ENCODE results near the gene CDH4.
"Not testable (repeated sequence)": the region's sequence is repeated elsewhere in the genome, so short reads cannot be mapped to it uniquely, and the experiment has no call there.

CDH4 gene

DNA sequence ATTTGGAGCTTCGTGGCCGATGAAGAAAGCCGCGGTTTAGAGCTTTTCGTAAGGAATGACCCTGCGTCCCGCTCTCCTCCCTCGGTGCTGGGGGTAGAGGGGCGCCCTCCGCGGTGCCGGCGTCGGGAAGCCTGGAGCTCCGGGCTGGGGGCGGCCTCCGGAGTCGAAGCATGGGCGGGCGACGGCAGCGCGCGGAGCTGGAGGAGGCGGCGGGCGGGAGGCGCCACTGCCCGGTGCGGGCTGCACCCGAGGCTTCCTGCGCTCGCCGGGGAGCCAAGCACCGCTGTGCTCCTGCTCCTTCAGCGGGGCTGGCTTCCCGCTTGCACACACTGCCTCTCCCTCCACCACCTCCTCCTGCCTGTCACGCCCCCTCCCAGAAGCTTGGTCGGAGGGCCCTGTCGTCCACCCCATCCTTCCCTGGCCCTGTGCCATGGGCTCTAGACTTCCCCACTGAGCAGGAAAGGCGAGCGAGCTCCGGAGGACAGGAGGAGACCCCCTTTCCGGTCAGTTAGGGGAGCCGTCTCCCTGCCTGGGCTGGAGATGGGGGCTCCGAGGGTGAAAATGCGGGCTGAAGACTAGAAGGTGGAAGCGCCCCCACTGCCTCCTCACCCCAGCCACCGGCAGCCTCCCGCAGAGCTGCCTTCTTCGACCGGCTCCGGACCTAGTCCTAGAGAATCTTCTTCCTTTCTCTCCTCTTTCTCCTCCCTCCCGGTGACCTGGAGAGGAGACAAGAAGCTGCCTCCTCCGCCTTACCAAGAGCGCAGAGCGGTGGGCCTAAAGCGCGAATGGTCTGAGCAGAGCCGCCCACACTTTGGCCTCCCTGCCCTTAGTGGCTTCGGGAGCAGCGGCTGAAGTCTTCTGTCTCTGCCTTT is 1.8 kb downstream of the CDH4 start:
- DNase-seq, result no peak

DNA sequence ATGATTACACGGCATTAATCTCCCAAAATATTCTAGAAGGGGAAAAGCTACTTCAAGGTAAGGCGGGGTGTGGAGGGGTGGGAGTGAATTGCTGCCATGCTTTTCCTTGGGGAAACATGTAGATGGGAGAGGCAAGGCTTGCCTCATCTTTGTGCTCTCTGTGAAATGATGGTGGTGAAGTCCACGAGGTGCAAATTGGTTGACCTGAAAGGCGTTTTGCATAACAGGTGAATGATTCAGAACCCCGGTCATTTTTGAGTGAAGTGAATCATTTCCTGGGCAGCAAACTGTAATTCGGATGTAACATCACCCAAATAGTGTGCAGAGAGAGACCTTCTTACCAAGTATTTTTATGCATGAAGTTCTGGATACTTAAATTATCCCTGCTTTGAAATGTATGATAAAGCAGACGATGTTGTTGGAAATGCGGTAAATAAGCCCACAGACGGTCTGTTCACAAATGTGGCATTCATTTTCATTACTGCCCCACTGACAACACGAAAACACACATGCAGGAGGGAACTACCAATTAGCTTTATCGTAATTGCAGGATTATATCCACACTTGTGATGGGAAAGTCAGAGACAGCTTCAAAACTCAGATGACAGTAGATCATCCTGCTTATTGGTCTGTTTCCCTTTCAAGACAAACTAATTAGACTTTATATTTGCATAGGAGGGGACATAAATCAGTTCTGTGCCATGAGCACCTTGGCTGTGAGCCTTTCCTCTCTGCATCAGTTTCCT is 3.0 kb downstream of the CDH4 start:
- no peak for DNase-seq

DNA sequence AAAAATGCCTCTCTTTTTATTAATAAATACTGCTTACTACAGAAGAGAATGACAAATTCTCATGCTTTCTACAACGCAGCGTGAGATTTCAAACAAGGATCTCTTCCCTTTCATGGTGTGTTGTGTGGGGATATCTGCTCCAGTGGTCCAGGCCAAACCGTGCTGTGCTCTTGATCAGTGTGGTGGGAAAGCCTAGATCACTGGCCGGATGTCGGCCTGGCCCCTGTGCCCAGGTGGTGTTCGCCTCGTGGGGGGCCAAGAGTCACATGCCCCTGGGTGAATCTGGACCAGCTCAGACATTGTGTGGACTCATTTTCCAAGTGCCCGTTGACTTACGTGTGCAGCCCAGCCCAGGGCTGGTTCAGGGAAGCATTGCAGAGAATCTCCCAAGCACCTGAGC is 4.3 kb downstream of the CDH4 start:
- no peak for DNase-seq

DNA sequence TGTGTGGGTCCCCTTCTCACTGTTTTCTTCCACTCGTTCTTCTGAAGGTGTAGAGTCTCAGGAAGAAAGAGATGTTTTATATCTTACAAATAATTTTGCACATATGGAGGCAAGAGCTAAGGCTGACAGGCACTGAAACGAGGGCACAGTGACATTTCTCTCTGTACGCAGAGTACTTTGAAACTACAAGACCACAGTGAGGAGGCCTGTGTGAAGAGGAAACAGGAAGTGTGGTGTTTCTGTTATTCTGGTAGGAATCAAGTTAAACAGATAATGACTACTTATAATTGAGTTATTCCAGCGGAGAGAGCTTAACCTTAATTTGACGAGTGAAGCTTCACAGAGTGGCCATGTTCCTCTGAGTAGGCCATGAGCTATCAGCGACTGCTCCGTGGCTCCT is 4.8 kb downstream of the CDH4 start:
- DNase-seq, result no peak

DNA sequence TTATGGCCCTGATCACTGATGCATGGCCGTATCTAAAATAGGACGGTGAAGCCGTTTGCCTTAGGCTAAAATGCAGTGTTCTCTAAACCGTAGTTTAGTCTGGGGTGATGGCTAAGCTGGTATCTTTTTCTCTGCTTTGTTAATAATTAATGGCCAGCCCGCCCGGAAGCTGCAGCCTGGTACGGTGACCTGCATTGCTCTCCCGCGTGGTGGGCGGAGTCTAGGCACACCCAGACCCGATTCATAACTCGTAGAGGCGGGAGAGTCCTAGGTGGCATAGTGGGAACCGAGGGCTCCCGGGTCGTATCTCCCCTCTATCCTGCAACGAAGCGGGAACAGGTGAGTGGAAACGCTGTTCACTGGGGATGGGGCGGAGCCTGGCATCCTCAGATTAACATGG is 5.5 kb downstream of the CDH4 start:
- no peak for DNase-seq

DNA sequence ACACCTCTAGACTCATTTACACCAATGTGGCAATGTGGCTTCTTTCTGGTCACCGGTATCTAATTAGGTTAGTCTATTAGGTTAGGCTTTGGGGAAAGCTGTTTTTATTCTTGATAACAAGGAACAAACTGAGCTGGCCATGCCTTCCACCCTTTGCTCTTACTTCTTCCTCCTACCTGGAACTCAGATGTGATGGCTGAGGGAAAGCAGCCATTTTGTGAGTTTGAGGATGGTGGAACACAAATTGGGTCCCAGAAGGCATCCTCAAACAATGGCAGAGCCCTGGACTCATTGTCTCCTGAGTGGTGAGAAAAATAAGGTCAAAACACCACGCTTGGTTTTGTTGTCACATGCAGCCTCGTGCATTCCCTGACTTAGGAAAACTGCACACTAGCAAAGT is 7.7 kb downstream of the CDH4 start:
- DNase-seq, result no peak

DNA sequence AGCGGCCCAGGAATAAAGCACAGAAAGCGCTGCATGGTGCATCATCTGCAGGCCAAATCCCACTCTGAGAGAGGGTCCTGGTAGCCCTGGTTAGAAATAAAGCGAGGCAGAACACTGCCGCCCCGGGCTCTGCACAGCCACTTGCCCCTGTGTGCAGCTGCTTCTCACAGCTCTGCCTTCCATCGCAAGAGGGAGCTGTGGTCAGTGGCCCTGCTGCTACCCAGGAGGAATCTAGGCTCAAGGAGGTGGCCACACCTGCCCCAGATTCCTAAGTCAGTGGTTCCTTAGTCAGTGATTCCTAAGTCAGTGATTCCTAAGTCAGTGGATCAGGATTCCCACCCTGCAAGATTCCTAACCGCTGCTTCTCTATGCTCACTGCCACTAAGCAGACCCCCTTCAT is 8.8 kb downstream of the CDH4 start:
- DNase-seq, result no peak

DNA sequence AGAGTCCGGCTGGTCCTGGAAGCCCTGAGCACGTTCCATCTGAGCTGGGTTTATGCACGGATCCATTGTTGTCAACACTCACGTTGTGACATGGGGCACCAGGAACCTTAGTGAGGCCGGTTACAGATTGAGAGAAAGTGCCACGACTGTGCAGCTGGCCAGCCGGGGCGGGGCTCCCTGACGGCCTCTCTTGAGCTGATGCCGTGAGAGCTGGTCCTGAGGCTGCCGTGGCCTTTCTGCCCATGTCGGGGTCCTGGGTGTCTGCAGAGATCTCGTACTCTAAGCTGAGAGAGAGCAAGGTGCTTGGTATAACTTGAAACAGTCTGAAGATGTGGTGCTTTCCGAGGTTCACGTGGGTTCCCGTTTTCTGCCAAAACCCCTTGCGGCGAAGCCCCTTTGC is 10.0 kb downstream of the CDH4 start:
- no peak for DNase-seq

DNA sequence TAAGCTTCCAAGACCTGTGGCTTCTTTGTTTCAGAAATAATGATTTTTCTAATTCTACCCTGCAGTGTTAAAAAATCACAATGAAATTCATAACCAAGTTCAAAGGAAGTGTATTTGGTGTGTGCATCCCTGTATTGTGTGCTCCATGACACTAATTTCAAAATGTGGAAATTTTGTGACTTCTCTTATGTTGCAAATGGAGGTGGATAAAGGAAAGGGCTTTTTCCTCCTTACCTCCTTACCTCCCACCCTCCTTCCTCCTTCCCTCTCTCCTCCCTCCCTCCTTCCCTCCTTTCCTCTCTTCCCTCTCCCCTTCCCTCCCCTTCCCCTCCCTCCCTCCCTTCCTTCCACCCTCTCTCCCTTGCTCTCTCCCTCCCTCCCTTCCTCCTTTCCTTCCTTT is 10.5 kb downstream of the CDH4 start:
- DNase-seq, result no peak

DNA sequence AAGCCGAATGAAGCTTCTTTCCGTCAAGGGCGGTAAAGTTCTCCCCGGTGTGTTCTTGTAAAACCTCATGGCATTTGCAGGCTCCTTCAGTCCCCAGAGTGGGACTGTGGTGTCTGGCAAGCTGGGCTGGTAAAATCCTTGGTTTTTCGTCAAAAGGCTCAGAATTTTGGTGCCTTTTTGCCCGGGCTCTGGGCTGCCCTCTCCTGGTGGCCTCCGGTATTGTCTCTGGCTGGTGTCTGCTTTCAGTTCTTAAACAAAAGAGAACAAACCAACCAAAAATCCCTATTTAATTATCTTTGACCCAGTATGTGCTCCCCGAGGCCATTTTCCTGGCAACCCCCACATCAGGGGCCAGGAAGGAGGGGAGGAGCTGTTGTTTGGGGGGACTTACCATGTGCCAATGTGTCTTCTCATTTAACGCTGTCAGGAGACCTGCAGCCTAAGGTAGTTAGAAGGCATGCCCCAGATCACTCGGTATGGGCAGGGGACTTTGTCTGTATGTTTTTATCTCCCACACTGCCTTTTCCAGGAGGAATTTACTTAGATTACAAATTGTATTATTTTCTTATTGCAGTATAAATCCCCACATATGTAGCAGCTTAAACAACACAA is 11.1 kb downstream of the CDH4 start:
- DNase-seq, result no peak

DNA sequence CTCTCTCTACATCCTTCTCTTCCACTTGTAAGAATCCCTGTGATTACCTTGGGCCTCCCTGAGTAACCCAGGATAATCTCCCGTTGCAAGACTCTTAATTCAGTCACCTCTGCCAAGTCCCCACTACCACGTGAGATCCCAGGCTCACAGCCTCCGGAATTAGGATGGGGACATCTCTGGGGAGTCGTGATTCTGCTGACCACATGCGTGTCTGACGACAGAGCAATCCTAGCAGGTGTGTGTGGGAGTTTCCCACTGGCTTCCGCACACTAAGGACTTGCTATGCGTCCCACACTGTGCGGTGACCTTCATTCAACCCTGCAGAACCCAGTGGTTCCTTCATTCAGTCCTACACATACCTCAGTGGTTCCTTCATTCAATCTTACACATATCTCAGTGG is 11.9 kb downstream of the CDH4 start:
- no peak for DNase-seq

DNA sequence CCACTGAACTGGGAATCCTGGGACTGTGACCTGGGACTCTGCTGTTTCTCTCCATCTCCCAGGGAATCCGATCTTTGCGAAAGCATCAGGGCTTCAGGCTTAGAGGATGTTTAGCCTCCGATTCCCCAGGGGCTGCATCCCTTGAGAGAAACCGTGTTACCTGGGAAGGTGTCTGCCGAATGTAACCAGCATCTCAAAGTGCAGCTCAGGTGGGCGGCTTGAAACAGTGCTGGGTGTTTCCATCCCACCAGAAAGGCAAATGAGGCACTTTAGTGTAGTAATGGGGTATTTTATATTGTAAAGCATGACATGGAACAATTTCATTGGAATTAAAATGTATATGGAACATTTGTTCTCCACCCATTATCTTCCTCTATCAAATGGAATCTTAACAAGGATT is 15.2 kb downstream of the CDH4 start:
- DNase-seq, result no peak

DNA sequence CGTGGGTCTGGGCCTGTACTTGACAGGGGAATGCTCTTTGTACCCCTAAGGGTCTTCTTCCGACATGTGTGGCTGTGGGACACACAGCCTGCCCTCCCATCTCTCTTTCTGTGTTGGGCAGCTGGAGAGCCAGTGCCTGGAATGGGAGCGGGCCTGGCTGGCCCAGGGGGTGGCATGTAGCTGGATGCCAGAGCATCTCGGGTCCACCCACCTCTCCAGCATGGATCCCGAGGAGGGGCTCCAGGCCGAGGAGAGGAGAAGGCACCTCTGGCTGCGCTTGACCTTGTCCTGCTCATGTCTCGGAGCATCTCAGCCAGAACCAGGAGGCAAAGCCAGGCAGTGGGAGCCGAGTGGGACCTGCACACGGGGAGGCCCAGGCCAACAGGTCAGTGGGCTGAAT is 16.0 kb downstream of the CDH4 start:
- no peak for DNase-seq

DNA sequence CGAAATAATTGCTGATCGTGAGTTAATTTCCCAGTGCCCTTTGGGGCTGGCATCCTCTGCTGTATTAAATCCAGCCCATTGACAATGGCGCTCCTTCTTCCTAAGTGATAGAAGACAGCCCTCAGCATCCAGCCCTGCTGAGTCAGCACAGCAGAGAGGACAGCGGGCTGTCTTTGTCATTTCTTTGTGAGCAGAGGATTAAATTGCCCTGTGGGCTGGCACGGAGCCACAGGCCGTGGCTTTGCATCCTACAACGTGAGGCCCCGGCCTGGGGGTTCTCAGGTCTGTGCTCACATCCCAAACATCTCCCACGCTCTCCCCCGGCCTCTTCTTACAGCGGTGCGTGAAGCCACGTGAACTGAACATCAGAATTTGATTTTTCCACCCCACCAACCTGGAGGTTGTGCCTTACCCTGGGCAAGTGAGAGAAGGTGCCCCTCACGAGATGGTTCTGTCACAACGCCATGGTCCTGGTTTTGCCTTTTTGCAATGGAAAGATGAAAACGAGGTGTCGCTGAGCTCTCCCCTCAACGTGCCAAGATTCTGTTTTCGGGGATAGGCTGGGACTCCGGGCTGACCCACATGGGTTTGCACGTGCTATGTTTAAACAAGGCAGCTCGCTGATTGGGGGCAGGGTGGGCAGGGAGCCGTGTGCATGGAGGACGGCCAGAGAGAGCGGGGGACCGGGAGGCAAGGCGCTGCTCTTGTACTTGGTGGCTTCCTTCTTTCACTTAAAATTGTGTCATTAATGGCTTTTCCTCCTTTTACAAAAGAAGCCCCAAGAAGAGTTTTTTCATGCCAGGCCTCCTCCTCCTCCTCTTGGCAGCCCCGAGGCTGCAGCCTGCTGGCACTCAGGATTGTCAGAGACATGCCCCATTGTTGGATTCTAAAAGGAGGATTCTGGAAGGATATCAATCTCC is 19.5 kb downstream of the CDH4 start:
- DNase-seq, result no peak

DNA sequence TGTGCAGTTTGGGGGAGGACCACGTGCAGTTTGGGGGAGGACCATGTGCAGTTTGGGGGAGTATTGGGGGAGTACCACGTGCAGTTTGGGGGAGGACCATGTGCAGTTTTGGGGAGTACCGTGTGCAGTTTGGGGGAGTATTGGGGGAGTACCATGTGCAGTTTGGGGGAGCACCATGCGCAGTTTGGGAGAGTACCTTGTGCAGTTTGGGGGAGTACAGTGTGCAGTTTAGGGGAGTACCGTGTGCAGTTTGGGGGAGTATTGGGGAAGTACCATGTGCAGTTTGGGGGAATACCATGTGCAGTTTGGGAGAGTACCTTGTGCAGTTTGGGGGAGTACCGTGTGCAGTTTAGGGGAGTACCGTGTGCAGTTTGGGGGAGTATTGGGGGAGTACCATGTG is 21.0 kb downstream of the CDH4 start:
- not testable (repeated sequence) for DNase-seq

DNA sequence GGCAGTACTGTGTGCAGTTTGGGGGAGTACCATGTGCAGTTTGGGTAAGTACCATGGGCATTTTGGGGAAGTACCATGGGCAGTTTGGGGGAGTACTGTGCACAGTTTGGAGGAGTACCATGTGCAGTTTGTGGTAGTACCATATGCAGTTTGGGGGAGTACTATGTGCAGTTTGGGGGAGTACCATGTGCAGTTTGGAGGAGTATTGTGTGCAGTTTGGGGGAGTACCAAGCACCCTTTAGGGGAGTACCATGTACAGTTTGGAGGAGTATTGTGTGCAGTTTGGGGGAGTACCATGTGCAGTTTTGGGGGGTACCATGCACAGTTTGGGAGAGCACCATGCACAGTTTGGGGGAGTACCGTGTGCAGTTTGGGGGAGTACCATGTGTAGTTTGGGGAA is 21.6 kb downstream of the CDH4 start:
- not testable (repeated sequence) for DNase-seq

DNA sequence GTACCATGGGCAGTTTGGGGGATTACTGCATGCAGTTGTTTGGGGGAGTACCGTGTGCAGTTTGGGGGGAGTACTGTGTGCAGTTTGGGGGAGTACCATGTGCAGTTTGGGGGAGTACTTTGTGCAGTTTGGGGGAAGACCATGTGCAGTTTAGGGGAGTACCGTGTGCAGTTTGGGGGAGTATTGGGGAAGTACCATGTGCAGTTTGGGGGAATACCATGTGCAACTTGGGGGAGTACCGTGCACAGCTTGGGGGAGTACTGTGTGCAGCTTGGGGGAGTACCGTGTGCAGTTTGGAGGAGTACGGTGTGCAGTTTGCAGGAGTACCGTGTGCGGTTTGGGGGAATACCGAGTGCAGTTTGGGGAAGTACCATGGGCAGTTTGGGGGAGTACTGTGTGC is 22.3 kb downstream of the CDH4 start:
- no peak for DNase-seq

DNA sequence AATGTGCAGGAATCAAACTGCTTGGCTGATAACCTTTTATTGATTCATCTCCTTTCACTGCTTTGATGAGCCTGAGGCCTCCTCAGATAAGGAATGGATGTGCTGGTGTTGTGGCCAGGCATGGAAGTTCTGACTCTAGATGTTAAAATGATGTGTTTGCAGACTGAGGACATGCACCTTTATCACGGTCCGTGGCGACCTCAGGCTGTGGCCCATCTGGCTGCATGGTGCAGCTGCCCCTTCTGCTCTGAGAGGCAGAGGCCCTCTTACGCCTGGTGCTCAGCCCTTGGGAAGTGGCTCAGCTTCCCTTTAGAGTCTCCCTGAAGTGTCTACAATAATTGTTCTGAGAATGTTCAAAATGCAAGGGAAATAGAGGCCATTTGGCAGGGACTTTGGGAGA is 26.2 kb downstream of the CDH4 start:
- no peak for DNase-seq

DNA sequence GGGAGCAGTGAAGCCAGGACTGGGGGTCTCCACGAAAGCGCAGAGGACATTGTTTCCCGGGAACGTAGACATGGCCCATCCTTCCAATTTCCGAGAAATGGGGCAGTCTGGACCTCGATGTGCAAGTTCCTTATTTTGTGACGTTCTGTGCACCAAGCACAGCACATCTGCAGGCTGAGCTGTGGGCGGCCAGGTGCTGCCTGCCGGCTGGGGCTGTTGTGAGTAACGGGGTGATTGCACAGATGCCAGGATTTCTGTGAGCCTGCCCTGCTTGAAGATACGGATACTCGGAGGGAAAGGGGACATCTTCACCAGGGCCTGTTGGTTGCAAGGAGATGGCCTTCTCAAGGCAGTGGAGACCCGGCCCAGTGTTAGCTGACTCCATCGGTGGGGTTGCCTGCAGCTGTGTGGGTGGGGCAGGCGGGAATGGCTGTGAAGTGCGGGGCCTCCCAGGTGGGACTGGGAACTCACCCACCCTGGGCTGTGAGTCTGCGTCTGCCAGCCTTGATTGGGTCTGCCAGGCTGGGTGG is 27.6 kb downstream of the CDH4 start:
- DNase-seq, result no peak

DNA sequence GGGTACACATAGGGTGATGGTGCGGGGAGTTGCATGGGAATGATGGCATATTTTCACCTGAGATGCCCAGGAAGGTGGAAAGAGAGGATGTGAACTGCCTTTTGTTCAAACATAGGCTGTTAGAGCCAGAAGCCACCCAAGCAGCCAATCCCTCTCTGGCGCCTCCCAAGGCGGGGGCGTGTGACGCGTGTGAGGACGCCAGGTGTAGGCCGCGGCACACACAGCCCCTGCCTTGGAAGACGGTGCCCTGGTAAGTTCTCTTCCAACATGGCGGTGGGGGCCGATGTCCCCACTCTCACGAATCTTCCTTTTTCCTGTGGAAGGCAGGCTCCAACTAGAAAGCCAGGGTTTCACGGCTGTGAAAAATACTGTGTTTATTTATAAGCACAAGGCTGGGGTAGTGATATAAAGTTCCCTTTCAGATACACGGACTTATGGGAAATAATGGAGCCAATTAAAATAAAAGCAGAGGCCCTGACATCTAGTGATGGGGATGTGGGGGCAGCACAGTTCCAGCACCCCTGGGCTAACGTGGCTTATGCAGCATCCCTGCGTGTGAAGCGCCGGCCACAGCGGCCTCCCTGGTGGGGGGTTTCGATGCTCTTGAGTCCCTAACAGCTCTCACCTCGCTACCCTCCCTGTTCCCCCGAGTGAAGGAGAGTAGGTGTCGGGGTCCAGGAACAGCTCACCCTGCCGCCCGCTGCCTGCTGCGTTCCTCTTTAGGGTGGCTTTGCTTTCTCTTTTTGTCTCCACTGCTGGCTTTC is 28.3 kb downstream of the CDH4 start:
- DNase-seq, result no peak

DNA sequence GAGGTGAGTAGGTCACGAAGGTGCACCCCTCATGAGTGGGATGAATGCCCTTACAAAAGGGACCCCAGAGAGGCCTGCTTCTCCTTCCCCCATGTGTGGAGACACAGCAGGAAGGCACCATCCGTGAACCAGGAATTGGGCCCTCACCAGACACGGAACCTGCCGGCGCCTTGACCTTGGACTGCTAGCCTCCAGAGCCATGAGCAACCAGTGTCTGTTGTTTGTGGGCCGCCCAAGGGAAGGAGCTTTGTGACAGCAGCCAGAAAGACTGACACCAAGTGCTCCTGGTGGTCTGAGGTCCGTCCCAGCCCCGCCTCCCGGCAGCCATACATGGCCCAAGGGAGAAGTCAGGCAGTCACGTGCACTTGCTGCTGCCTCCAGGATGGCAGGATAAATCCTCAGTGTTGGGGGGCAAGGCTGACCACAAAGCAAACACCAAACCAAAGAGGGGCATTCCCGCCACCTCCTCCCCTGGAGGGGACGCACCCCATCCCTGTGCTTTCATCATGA is 29.3 kb downstream of the CDH4 start:
- no peak for DNase-seq

DNA sequence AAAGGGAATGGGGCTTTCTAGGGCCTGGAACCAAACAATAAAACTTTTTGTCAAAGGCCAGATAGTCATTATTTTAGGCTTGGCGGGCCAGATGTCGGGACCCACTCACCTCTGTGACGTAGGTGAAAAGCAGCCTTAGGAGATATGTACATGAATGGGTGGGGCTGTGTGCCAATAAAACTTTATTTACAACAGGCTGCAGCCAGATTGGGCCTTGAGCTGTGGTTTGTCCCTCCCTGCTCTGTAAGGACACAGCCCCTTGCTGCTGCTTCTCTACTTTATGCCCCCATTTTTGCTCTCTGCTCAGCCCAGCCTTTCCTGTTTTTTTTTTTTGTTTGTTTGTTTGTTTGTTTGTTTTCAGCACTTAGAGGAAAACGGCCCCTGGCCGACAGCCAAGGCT is 32.7 kb downstream of the CDH4 start:
- DNase-seq, result no peak

Measured in NCI-H2029 (cell line).